Parathyroid adenoma (tissue), 2 donors: Measurements from ENCODE around the gene NUP58.
"Not testable (repeated sequence)": the region's sequence is repeated elsewhere in the genome, so short reads cannot be mapped to it uniquely, and the experiment has no call there.

Experiments used
- H2AFZ ChIP-seq: fragments of 300-600 bp; sonication (generic); one replicate; pipeline ENCODE4 v1.7.0; 2017; ENCODE audit warnings: antibody characterized with exemption, mild to moderate bottlenecking
- H3K27ac ChIP-seq: fragments of 300-600 bp; sonication (generic); one replicate; pipeline ENCODE4 v1.7.0; 2017
- H3K27me3 ChIP-seq: fragments of 300-600 bp; sonication (generic); one replicate; pipeline ENCODE4 v1.7.0; 2017; ENCODE audit warnings: low read length; ENCODE audit not compliant: control insufficient read depth, insufficient read depth
- H3K36me3 ChIP-seq: fragments of 300-600 bp; sonication (generic); one replicate; pipeline ENCODE4 v1.7.0; 2017; ENCODE audit warnings: low read length; ENCODE audit not compliant: control insufficient read depth, insufficient read depth
- H3K4me1 ChIP-seq: fragments of 300-600 bp; sonication (generic); one replicate; pipeline ENCODE4 v1.7.0; 2017; ENCODE audit warnings: control low read depth
- H3K4me2 ChIP-seq: fragments of 300-600 bp; sonication (generic); one replicate; pipeline ENCODE4 v1.7.0; 2017; ENCODE audit warnings: low read length
- H3K4me3 ChIP-seq: fragments of 300-600 bp; sonication (generic); one replicate; pipeline ENCODE4 v1.7.0; 2017; ENCODE audit warnings: low read depth, low read length
- H3K79me2 ChIP-seq: fragments of 300-600 bp; sonication (generic); one replicate; pipeline ENCODE4 v1.7.0; 2017; ENCODE audit warnings: control low read depth
- H3K9ac ChIP-seq: fragments of 300-600 bp; sonication (generic); one replicate; pipeline ENCODE4 v1.7.0; 2017; ENCODE audit warnings: mild to moderate bottlenecking
- H3K9me3 ChIP-seq: fragments of 300-600 bp; sonication (generic); one replicate; pipeline ENCODE4 v1.7.0; 2017; ENCODE audit warnings: low read length; ENCODE audit not compliant: control insufficient read depth
- TF ChIP-seq, protein P1 (sequence below): fragments of 300-600 bp; sonication (generic); IDR thresholded peaks from one replicate; pipeline ENCODE4 v1.7.0; 2017; ENCODE audit warnings: antibody characterized with exemption, mild to moderate bottlenecking
- donor health status: primary hyperparathyroidism.

Gene NUP58

DNA sequence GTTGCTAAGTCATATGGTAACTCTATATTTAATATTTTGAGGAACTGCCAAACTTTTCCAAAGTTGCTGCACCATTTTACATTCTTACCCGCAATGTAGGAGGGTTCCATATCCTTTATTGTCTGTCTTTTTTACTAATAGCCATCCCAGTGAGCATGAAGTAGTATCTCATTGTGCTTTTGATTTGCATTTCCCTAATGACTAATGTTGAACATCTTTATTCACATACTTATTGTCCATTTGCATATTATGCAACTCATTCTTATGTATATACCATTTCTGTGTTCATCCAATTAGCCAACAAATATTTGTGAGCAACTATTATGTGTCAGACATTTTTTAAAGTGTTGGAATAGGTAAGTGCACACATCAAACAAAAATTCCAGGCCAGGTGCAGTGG is 50.0 kb downstream of the NUP58 start:
- no peak overlapping the region for H3K9ac ChIP-seq
- no peaks in the 10 kb centered on the region for H3K9me3 ChIP-seq
- H3K27me3 ChIP-seq = no peaks in the 10 kb centered on the region
- H3K36me3 ChIP-seq = no peaks in the 10 kb centered on the region
- no peak overlapping the region for H3K4me2 ChIP-seq
- H2AFZ ChIP-seq = no peak overlapping the region
- no peaks in the 10 kb centered on the region for H3K79me2 ChIP-seq
- no peak overlapping the region for H3K4me3 ChIP-seq
- TF ChIP-seq, protein P1, sequence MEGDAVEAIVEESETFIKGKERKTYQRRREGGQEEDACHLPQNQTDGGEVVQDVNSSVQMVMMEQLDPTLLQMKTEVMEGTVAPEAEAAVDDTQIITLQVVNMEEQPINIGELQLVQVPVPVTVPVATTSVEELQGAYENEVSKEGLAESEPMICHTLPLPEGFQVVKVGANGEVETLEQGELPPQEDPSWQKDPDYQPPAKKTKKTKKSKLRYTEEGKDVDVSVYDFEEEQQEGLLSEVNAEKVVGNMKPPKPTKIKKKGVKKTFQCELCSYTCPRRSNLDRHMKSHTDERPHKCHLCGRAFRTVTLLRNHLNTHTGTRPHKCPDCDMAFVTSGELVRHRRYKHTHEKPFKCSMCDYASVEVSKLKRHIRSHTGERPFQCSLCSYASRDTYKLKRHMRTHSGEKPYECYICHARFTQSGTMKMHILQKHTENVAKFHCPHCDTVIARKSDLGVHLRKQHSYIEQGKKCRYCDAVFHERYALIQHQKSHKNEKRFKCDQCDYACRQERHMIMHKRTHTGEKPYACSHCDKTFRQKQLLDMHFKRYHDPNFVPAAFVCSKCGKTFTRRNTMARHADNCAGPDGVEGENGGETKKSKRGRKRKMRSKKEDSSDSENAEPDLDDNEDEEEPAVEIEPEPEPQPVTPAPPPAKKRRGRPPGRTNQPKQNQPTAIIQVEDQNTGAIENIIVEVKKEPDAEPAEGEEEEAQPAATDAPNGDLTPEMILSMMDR = no peak
- no peaks in the 10 kb centered on the region for H3K4me1 ChIP-seq
- H3K27ac ChIP-seq = no peak overlapping the region

DNA sequence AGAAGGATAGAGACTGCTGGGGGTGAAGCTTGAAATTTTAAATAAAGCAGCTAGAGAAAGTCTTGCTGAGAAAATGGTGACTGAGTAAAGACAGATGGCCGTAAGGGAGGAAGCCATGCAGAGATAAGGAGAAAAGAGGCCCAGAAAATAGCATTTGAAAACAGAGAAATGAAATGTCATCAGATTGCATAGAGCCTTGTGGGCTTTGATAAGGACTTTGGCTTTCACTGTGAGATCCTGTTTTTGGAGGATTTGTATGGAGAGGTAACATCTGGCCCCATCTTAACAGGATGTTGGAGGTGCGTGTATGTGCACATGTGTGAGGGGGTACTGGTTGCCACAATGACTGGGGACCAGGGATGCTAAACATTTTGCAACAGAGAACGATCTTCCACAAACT is 50.8 kb downstream of the NUP58 start:
- Histone ChIP-seq H2AFZ (no peak overlapping the region), H3K4me2 (no peak overlapping the region), H3K36me3 (no peaks in the 10 kb centered on the region), H3K9me3 (no peaks in the 10 kb centered on the region), H3K27me3 (no peaks in the 10 kb centered on the region), H3K9ac (no peak overlapping the region), H3K27ac (no peak overlapping the region), H3K4me1 (no peaks in the 10 kb centered on the region), H3K4me3 (no peak overlapping the region), H3K79me2 (no peaks in the 10 kb centered on the region)
- TF ChIP-seq, protein P1 = no peak

DNA sequence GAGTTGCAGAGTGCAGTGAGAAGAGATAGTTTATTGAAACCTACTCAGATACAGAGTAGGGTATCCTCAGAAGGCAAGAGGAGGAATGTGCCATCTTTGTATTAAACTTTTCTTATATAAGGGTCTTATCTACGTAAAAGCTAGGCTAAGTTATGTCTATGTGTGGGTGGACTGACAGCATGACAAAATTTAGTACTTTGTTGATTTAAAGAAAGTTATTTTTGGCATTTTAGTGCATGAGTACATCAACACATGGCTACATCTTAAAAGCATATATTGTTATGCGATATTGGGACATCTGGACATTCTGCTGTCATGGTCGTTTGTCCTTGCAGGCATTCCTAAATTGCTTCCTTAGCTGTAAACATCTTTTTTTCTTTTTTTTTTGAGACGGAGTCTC is 51.4 kb downstream of the NUP58 start:
- no peaks in the 10 kb centered on the region for H3K4me1 ChIP-seq
- H3K4me3 ChIP-seq = no peak overlapping the region
- H3K79me2 ChIP-seq = no peaks in the 10 kb centered on the region
- TF ChIP-seq, protein P1 = no peak
- H3K36me3 ChIP-seq = no peaks in the 10 kb centered on the region
- no peaks in the 10 kb centered on the region for H3K9me3 ChIP-seq
- H3K27ac ChIP-seq = no peak overlapping the region
- no peak overlapping the region for H3K4me2 ChIP-seq
- no peak overlapping the region for H3K9ac ChIP-seq
- no peaks in the 10 kb centered on the region for H3K27me3 ChIP-seq
- H2AFZ ChIP-seq = no peak overlapping the region

DNA sequence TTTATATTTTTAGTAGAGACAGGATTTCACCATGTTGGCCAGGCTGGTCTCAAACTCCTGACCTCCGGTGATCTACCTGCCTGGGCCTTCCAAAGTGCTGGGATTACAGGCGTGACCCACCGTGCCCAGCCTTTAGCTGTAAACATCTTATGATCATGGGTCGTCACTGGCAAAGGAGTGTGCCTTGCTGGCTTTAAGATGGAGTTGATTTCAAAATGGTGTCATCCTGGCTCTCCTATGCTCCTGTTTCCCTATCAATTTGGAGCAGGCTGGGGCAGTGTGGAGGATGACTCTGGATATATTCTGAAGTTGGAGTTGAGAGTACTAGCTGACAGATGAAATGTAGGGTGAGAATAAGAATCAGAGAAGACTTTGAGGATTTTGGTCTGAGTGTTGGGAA is 51.9 kb downstream of the NUP58 start:
- no peak overlapping the region for H3K9ac ChIP-seq
- no peaks in the 10 kb centered on the region for H3K9me3 ChIP-seq
- H3K4me2 ChIP-seq = no peak overlapping the region
- H3K4me1 ChIP-seq = no peaks in the 10 kb centered on the region
- no peak overlapping the region for H2AFZ ChIP-seq
- H3K79me2 ChIP-seq = no peaks in the 10 kb centered on the region
- no peaks in the 10 kb centered on the region for H3K36me3 ChIP-seq
- H3K27ac ChIP-seq = no peak overlapping the region
- H3K4me3 ChIP-seq = no peak overlapping the region
- no peaks in the 10 kb centered on the region for H3K27me3 ChIP-seq
- TF ChIP-seq, protein P1 = no peak

DNA sequence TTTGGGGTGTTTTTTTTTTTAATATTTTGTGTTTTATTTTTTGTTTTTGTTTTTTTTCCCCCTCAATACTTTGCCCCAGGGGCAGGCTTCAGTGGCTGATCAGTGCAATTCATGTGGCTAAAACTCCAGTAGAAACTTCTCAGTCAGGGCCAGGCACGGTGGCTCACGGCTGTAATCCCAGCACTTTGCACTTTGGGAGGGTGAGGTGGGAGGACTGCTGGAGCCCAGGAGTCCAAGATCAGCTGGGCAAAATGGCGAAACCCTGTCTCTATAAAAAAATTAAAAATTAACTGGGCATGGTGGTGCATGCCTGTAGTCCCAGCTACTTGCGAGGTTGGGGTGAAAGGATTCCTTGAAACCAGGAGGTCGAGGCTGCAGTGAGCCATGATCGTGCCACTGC is 53.0 kb downstream of the NUP58 start:
- Histone ChIP-seq H2AFZ (no peak overlapping the region), H3K4me3 (no peak overlapping the region), H3K4me2 (no peak overlapping the region), H3K9ac (no peak overlapping the region), H3K4me1 (no peaks in the 10 kb centered on the region), H3K79me2 (no peaks in the 10 kb centered on the region), H3K27ac (no peak overlapping the region), H3K9me3 (no peaks in the 10 kb centered on the region), H3K36me3 (no peaks in the 10 kb centered on the region), H3K27me3 (no peaks in the 10 kb centered on the region)
- TF ChIP-seq, protein P1 = no peak

DNA sequence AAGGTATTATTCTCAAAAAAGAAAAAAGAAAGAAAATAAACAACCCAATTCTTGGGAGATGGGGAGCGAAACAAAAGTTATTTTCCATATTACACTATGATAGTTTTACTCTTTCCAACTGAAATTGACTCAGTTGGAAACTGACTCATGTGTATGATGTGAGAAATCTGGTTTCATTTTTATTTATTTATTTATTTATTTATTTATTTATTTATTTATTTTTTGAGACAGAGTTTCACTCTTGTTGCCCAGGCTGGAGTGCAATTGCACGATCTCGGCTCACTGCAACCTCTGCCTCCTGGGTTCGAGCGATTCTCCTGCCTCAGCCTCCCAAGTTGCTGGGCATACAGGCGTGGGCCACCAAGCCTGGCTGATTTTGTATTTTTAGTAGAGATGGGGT is 59.0 kb downstream of the NUP58 start:
- not testable (repeated sequence) for H3K79me2 ChIP-seq, H3K9me3 ChIP-seq, H3K4me1 ChIP-seq, H3K27ac ChIP-seq, H3K36me3 ChIP-seq, H3K4me3 ChIP-seq, H3K4me2 ChIP-seq, H3K27me3 ChIP-seq, H2AFZ ChIP-seq, H3K9ac ChIP-seq
